Measurements from ENCODE around the gene CDX1. TPM values are rescaled to one million over a fixed set of nuclear protein-coding genes. Genes with fewer than 3 reads are reported as not detected.
A peak's percentile ranks its signal among the peaks of the same experiment; 100 is the strongest.

The CDX1 gene
- total RNA-seq, 2 experiments from 2014 or later = not detected

- no peak for TF ChIP-seq CTCF (IDR thresholded peaks at IDR 0.05)
- H3K4me3 Mint-ChIP-seq = no peak overlapping the region
- no peaks in the 10 kb centered on the region for H3K9me3 Mint-ChIP-seq
- no peak for DNase-seq
- ATAC-seq = no peak
- POLR2A ChIA-PET = no interaction called here
- H3K27me3 Mint-ChIP-seq = peaks cover 3% of the 10 kb centered on the region
- CTCF ChIA-PET = no interaction called here
- no peaks in the 10 kb centered on the region for H3K36me3 Mint-ChIP-seq (ENCODE audit: low read depth)
- H3K4me1 Mint-ChIP-seq (ENCODE audit: low read depth) = peaks cover 20% of the 10 kb centered on the region
- intact Hi-C loops (cut with micrococcal nuclease) = no loop called here
- H3K27ac Mint-ChIP-seq = no peak overlapping the region
These were observed 41.9 kb downstream of the CDX1 start for GRCh38 chr5:150208187-150209098.

- no peak overlapping the region for H3K27ac Mint-ChIP-seq
- CTCF ChIA-PET = interaction anchor here (1.2 to 2.4 kb wide), 2 partner anchors 10 to 47 kb away, joined by 3 to 8 read pairs; no protein-coding TSS in a partner anchor
These were observed 42.6 kb downstream of the CDX1 start for GRCh38 chr5:150209099-150209635.

GRCh38 chr5:150210644-150211043 lies 44.1 kb downstream of the CDX1 start:
- CTCF ChIA-PET = interaction anchor here (1.2 to 2.4 kb wide), 2 partner anchors 8 to 48 kb away, joined by 3 to 8 read pairs; no protein-coding TSS in a partner anchor

More at GRCh38 chr5:150209099-150209635, 42.6 kb downstream of the CDX1 start:
- peaks cover 20% of the 10 kb centered on the region for H3K4me1 Mint-ChIP-seq (ENCODE audit: low read depth)
- peak; percentile 58 for DNase-seq
- no peak for TF ChIP-seq CTCF (IDR thresholded peaks at IDR 0.05)
- H3K9me3 Mint-ChIP-seq = no peaks in the 10 kb centered on the region
- H3K36me3 Mint-ChIP-seq (ENCODE audit: low read depth) = no peaks in the 10 kb centered on the region
- peaks cover 3% of the 10 kb centered on the region for H3K27me3 Mint-ChIP-seq
- intact Hi-C loops (cut with micrococcal nuclease) = no loop called here
- POLR2A ChIA-PET = no interaction called here
- ATAC-seq = peak; percentile 74
- H3K4me3 Mint-ChIP-seq = no peak overlapping the region

GRCh38 chr5:150211156-150212030 lies 44.8 kb downstream of the CDX1 start:
- no peak for DNase-seq
- Mint-ChIP-seq H3K9me3 (no peaks in the 10 kb centered on the region), H3K27ac (no peak overlapping the region), H3K36me3 (ENCODE audit: low read depth) (no peaks in the 10 kb centered on the region), H3K27me3 (peaks cover 5% of the 10 kb centered on the region), H3K4me1 (ENCODE audit: low read depth) (peaks cover 19% of the 10 kb centered on the region), H3K4me3 (no peak overlapping the region)
- TF ChIP-seq CTCF (IDR thresholded peaks at IDR 0.05) = no peak
- ATAC-seq = no peak
- ChIA-PET POLR2A (interaction anchor here (0.6 to 1.2 kb wide), 3 partner anchors 139 to 1116 kb away, joined by 3 to 4 read pairs (median 3); no protein-coding TSS in a partner anchor), CTCF (interaction anchor here (2.4 kb wide), 1 partner anchor 8 kb away, joined by 8 read pairs; no protein-coding TSS in a partner anchor)
- intact Hi-C loops (cut with micrococcal nuclease) = no loop called here

More at GRCh38 chr5:150210644-150211043, 44.1 kb downstream of the CDX1 start:
- DNase-seq (no peak), ATAC-seq (no peak)
- no peak for TF ChIP-seq CTCF (IDR thresholded peaks at IDR 0.05)
- intact Hi-C loops (cut with micrococcal nuclease) = no loop called here
- H3K36me3 Mint-ChIP-seq (ENCODE audit: low read depth) = no peaks in the 10 kb centered on the region
- no peaks in the 10 kb centered on the region for H3K9me3 Mint-ChIP-seq
- no peak overlapping the region for H3K4me3 Mint-ChIP-seq
- no peak overlapping the region for H3K27ac Mint-ChIP-seq
- H3K4me1 Mint-ChIP-seq (ENCODE audit: low read depth) = peaks cover 20% of the 10 kb centered on the region
- H3K27me3 Mint-ChIP-seq = peaks cover 3% of the 10 kb centered on the region
- POLR2A ChIA-PET = interaction anchor here (0.5 to 1.2 kb wide), 3 partner anchors 139 to 1117 kb away, joined by 3 to 4 read pairs (median 4); no protein-coding TSS in a partner anchor
